HG03025 (cell line): ENCODE data around the gene CDH13.

Experiments used
- ATAC-seq: cut with Tn5 transposase; IDR thresholded peaks from one replicate; pipeline ENCODE4 v1.9.1; 2021; ENCODE audit warnings: mild to moderate bottlenecking, moderate library complexity; ENCODE audit not compliant: unreplicated experiment, low FRiP score

Gene CDH13

GRCh38 chr16:82626791-82627261 lies at the start of gene CDH13:
Gene CDH13 (plus strand): TSS chr16:82626969.
- no peak for ATAC-seq

GRCh38 chr16:82580298-82580890 lies 46.4 kb upstream of the CDH13 start:
- ATAC-seq: no peak

- no peak for ATAC-seq
Measured at GRCh38 chr16:82582975-82583374, 43.8 kb upstream of the CDH13 start.

- no peak for ATAC-seq
Measured at GRCh38 chr16:82583422-82583821, 43.3 kb upstream of the CDH13 start.

GRCh38 chr16:82584553-82585152 lies 42.1 kb upstream of the CDH13 start:
- no peak for ATAC-seq

GRCh38 chr16:82585675-82586074 lies 41.1 kb upstream of the CDH13 start:
- ATAC-seq: no peak

- ATAC-seq: no peak
Measured at GRCh38 chr16:82586130-82586529, 40.6 kb upstream of the CDH13 start.

- ATAC-seq: no peak
Measured at GRCh38 chr16:82587289-82587688, 39.5 kb upstream of the CDH13 start.

GRCh38 chr16:82589407-82589806 lies 37.4 kb upstream of the CDH13 start:
- ATAC-seq: no peak

- no peak for ATAC-seq
Measured at GRCh38 chr16:82594114-82594513, 32.7 kb upstream of the CDH13 start.

- ATAC-seq: no peak
Measured at GRCh38 chr16:82598771-82599170, 28.0 kb upstream of the CDH13 start.

GRCh38 chr16:82601989-82602640 lies 24.7 kb upstream of the CDH13 start:
- no peak for ATAC-seq

- no peak for ATAC-seq
Measured at GRCh38 chr16:82603784-82604411, 22.9 kb upstream of the CDH13 start.

GRCh38 chr16:82605076-82605475 lies 21.7 kb upstream of the CDH13 start:
- no peak for ATAC-seq

GRCh38 chr16:82605863-82606620 lies 20.7 kb upstream of the CDH13 start:
- no peak for ATAC-seq

GRCh38 chr16:82609140-82609539 lies 17.6 kb upstream of the CDH13 start:
- ATAC-seq: no peak

GRCh38 chr16:82612263-82612662 lies 14.5 kb upstream of the CDH13 start:
- ATAC-seq: no peak

- ATAC-seq: no peak
Measured at GRCh38 chr16:82616356-82616755, 10.4 kb upstream of the CDH13 start.

- no peak for ATAC-seq
Measured at GRCh38 chr16:82621781-82622180, 5.0 kb upstream of the CDH13 start.

- ATAC-seq: no peak
Measured at GRCh38 chr16:82623241-82623640, 3.5 kb upstream of the CDH13 start.
